GM21717 (cell line): ENCODE measurements around the gene CHST11.
A peak's percentile ranks its signal among the peaks of the same experiment; 100 is the strongest.

Experiments
- ATAC-seq: cut with Tn5 transposase; IDR thresholded peaks from one replicate; pipeline ENCODE4 v1.9.1; 2021; ENCODE audit warnings: mild to moderate bottlenecking, moderate library complexity; ENCODE audit not compliant: unreplicated experiment

CHST11 gene

GRCh38 chr12:104459368-104459909 is 2.7 kb downstream of the CHST11 start:
- no peak for ATAC-seq

GRCh38 chr12:104460041-104460719 is 3.4 kb downstream of the CHST11 start:
- no peak for ATAC-seq

GRCh38 chr12:104460973-104461698 is 4.4 kb downstream of the CHST11 start:
- no peak for ATAC-seq

- ATAC-seq, result no peak
Measured at GRCh38 chr12:104462325-104462724, 5.6 kb downstream of the CHST11 start.

GRCh38 chr12:104462931-104463339 is 6.2 kb downstream of the CHST11 start:
- peak; percentile 47 for ATAC-seq

GRCh38 chr12:104463368-104463767 is 6.6 kb downstream of the CHST11 start:
- ATAC-seq, result no peak

- no peak for ATAC-seq
Measured at GRCh38 chr12:104464899-104465298, 8.2 kb downstream of the CHST11 start.

GRCh38 chr12:104466709-104467345 is 10.1 kb downstream of the CHST11 start:
- ATAC-seq, result no peak

- ATAC-seq, result no peak
Measured at GRCh38 chr12:104467346-104467837, 10.6 kb downstream of the CHST11 start.

- ATAC-seq, result no peak
Measured at GRCh38 chr12:104468371-104468770, 11.6 kb downstream of the CHST11 start.

- ATAC-seq, result no peak
Measured at GRCh38 chr12:104469066-104469465, 12.3 kb downstream of the CHST11 start.

GRCh38 chr12:104469523-104469922 is 12.8 kb downstream of the CHST11 start:
- ATAC-seq, result no peak

- no peak for ATAC-seq
Measured at GRCh38 chr12:104470521-104470920, 13.8 kb downstream of the CHST11 start.

GRCh38 chr12:104471336-104471735 is 14.6 kb downstream of the CHST11 start:
- ATAC-seq, result no peak

- no peak for ATAC-seq
Measured at GRCh38 chr12:104472748-104473147, 16.0 kb downstream of the CHST11 start.

- peak; percentile 60 for ATAC-seq
Measured at GRCh38 chr12:104473374-104473983, 16.7 kb downstream of the CHST11 start.

GRCh38 chr12:104475271-104475670 is 18.5 kb downstream of the CHST11 start:
- no peak for ATAC-seq

- no peak for ATAC-seq
Measured at GRCh38 chr12:104477510-104478390, 21.0 kb downstream of the CHST11 start.

GRCh38 chr12:104478396-104479122 is 21.8 kb downstream of the CHST11 start:
- ATAC-seq, result peak; percentile 90
